Esophagus squamous epithelium (tissue), 5 donors: ENCODE data around the gene STPG1. TPM values are rescaled to one million over a fixed set of nuclear protein-coding genes. Genes with fewer than 3 reads are reported as not detected.
"Not testable (repeated sequence)": the region's sequence is repeated elsewhere in the genome, so short reads cannot be mapped to it uniquely, and the experiment has no call there.

Source experiments
- DNase-seq: peaks from one replicate; lab custom pipeline; 2025; lab: John Stamatoyannopoulos, UW
- H3K27ac ChIP-seq, 4 donors: fragments of 200-600 bp; sonication (generic); one replicate each; pipeline ENCODE4 v1.5.1; 2016 to 2019; ENCODE audit warnings: mild to moderate bottlenecking in 1 of 4
- H3K27me3 ChIP-seq, 4 donors: fragments of 200-600 bp; sonication (generic); 1 replicate in 3 of 4; 2 replicates in 1 of 4; pipeline versions ENCODE4 v1.5.1 to v1.6.0; 2017 to 2021; ENCODE audit warnings: antibody characterized with exemption in 1 of 4
- H3K36me3 ChIP-seq, 3 donors: fragments of 200-600 bp; sonication (generic); one replicate each; pipeline ENCODE4 v1.5.1; 2016 to 2019
- H3K4me1 ChIP-seq, 3 donors: fragments of 200-600 bp; sonication (generic); one replicate each; pipeline ENCODE4 v1.5.1; 2017 to 2019
- H3K4me3 ChIP-seq, 4 donors: fragments of 200-600 bp; sonication (generic); 1 replicate in 3 of 4; 2 replicates in 1 of 4; pipeline ENCODE4 v1.5.1; 2016 to 2019; ENCODE audit warnings: mild to moderate bottlenecking in 2 of 4, moderate library complexity in 1 of 4
- H3K9me3 ChIP-seq, 3 donors: fragments of 200-600 bp; sonication (generic); one replicate each; pipeline ENCODE4 v1.5.1; 2016 to 2019
- CTCF ChIP-seq, 6 experiments: fragments of 450-650 bp in 4 of 6; fragments of 200-600 bp in 2 of 6; sonication (generic) in 2 of 6; IDR thresholded peaks; one replicate each; pipeline ENCODE4 v1.5.1; 2016 to 2019; ENCODE audit warnings: antibody characterized with exemption in 6 of 6, mild to moderate bottlenecking in 4 of 6, moderate library complexity in 4 of 6
- POLR2A ChIP-seq, 4 donors: fragments of 450-650 bp; IDR thresholded peaks; one replicate each; pipeline ENCODE4 v1.6.1; 2017; ENCODE audit warnings: antibody characterized with exemption in 4 of 4, mild to moderate bottlenecking in 4 of 4, moderate library complexity in 3 of 4
- WGBS, 2 donors: methylation state at CpG; one replicate each; pipeline ENCODE4 v1.1.5; 2018; 5-methylcytosine and 5-hydroxymethylcytosine counted together
- intact Hi-C: fragments of 100-400 bp; cut with DNase I; formaldehyde crosslinking; loops from one replicate; pipeline ENCODE4 v1.15.0; 2022
- total RNA-seq, 4 donors: library from RNA; depleted of rRNA; stranded (reverse); fragments of >200 nt; gene quantifications; one replicate each; pipeline ENCODE4 v1.1.0, GENCODE V29; 2016
- donor health status: DM: yes; HTN: yes; CAD: no.

Gene STPG1
- total RNA-seq, 4 donors from 2014 or later, result 2.6 to 6.9 (median 5.6) TPM

- H3K4me1 ChIP-seq, result no peaks in the 10 kb centered on the region
- DNase-seq, result no peak
- H3K36me3 ChIP-seq, result peaks cover 0 to 100% (median 12%) of the 10 kb centered on the region in 3 donors
- no peaks in the 10 kb centered on the region for H3K9me3 ChIP-seq
- intact Hi-C loops, result no loop called here
- TF ChIP-seq CTCF (IDR thresholded peaks at IDR 0.05), result no peak
- TF ChIP-seq POLR2A (IDR thresholded peaks at IDR 0.05), result no peak
- no peak overlapping the region for H3K4me3 ChIP-seq
- WGBS, 2 donors, result 67 to 80% methylated on average over 3 to 4 of the region's 5 CpGs
- H3K27me3 ChIP-seq, result no peaks in the 10 kb centered on the region
- no peak overlapping the region for H3K27ac ChIP-seq
These were observed 41.1 kb upstream of the STPG1 start for GRCh38 chr1:24454673-24455072.

- intact Hi-C loops, result no loop called here
- 72 to 75% methylated on average over 5 to 7 of the region's 8 CpGs for WGBS, 2 donors
These were observed 39.4 kb upstream of the STPG1 start for GRCh38 chr1:24452922-24453485.

GRCh38 chr1:24451746-24452145, 38.2 kb upstream of the STPG1 start:
- Histone ChIP-seq H3K4me1 (no peaks in the 10 kb centered on the region), H3K36me3 (peaks cover 0 to 100% (median 8%) of the 10 kb centered on the region in 3 donors), H3K9me3 (no peaks in the 10 kb centered on the region), H3K27me3 (no peaks in the 10 kb centered on the region), H3K4me3 (no peak overlapping the region), H3K27ac (no peak overlapping the region)
- WGBS, 2 donors, result 75 to 86% methylated on average over 3 of the region's 3 CpGs
- no peak for DNase-seq
- TF ChIP-seq CTCF (IDR thresholded peaks at IDR 0.05), result no peak
- intact Hi-C loops, result no loop called here

More at GRCh38 chr1:24452922-24453485, 39.4 kb upstream of the STPG1 start:
- Histone ChIP-seq H3K4me1 (no peaks in the 10 kb centered on the region), H3K4me3 (no peak overlapping the region), H3K9me3 (no peaks in the 10 kb centered on the region), H3K27me3 (no peaks in the 10 kb centered on the region), H3K36me3 (peaks cover 0 to 100% (median 15%) of the 10 kb centered on the region in 3 donors), H3K27ac (no peak overlapping the region)
- DNase-seq, result no peak
- TF ChIP-seq CTCF (IDR thresholded peaks at IDR 0.05), result no peak
- no peak for TF ChIP-seq POLR2A (IDR thresholded peaks at IDR 0.05)

- no peak for DNase-seq
- TF ChIP-seq CTCF (IDR thresholded peaks at IDR 0.05) (no peak), POLR2A (IDR thresholded peaks at IDR 0.05) (no peak)
- H3K4me1 ChIP-seq, result no peaks in the 10 kb centered on the region
- H3K4me3 ChIP-seq, result no peak overlapping the region
- WGBS, 2 donors, result 96 to 98% methylated on average over 4 to 5 of the region's 5 CpGs
- H3K27me3 ChIP-seq, result no peaks in the 10 kb centered on the region
- peaks cover 0 to 100% (median 8%) of the 10 kb centered on the region in 3 donors for H3K36me3 ChIP-seq
- H3K9me3 ChIP-seq, result no peaks in the 10 kb centered on the region
- H3K27ac ChIP-seq, result no peak overlapping the region
- intact Hi-C loops, result no loop called here
These were observed 37.3 kb upstream of the STPG1 start for GRCh38 chr1:24450857-24451397.

GRCh38 chr1:24450316-24450715, 36.7 kb upstream of the STPG1 start:
- Histone ChIP-seq H3K4me3 (no peak overlapping the region), H3K36me3 (peaks cover 0 to 100% (median 8%) of the 10 kb centered on the region in 3 donors), H3K4me1 (no peaks in the 10 kb centered on the region), H3K9me3 (no peaks in the 10 kb centered on the region), H3K27me3 (no peaks in the 10 kb centered on the region), H3K27ac (no peak overlapping the region)
- intact Hi-C loops, result no loop called here
- DNase-seq, result no peak
- WGBS, 2 donors, result 75 to 87% methylated on average over 4 of the region's 4 CpGs
- TF ChIP-seq CTCF (IDR thresholded peaks at IDR 0.05), result no peak

- 89 to 91% methylated on average over 2 of the region's 2 CpGs for WGBS, 2 donors
- peaks cover 0 to 97% (median 8%) of the 10 kb centered on the region in 3 donors for H3K36me3 ChIP-seq
- intact Hi-C loops, H3K4me3 ChIP-seq, H3K27ac ChIP-seq, H3K9me3 ChIP-seq, DNase-seq, H3K27me3 ChIP-seq: not testable (repeated sequence)
- H3K4me1 ChIP-seq, result peaks cover 0 to 12% (median 0%) of the 10 kb centered on the region in 3 donors
These were observed 32.9 kb upstream of the STPG1 start for GRCh38 chr1:24446446-24446845.
